Measurements from ENCODE around the gene ZNF226. TPM values are rescaled to one million over a fixed set of nuclear protein-coding genes. Genes with fewer than 3 reads are reported as not detected.
A peak's percentile ranks its signal among the peaks of the same experiment; 100 is the strongest.
"Not testable (repeated sequence)": the region's sequence is repeated elsewhere in the genome, so short reads cannot be mapped to it uniquely, and the experiment has no call there.

ZNF226 gene
- total RNA-seq, result 37.7 and 38.3 TPM in 2 replicates

DNA sequence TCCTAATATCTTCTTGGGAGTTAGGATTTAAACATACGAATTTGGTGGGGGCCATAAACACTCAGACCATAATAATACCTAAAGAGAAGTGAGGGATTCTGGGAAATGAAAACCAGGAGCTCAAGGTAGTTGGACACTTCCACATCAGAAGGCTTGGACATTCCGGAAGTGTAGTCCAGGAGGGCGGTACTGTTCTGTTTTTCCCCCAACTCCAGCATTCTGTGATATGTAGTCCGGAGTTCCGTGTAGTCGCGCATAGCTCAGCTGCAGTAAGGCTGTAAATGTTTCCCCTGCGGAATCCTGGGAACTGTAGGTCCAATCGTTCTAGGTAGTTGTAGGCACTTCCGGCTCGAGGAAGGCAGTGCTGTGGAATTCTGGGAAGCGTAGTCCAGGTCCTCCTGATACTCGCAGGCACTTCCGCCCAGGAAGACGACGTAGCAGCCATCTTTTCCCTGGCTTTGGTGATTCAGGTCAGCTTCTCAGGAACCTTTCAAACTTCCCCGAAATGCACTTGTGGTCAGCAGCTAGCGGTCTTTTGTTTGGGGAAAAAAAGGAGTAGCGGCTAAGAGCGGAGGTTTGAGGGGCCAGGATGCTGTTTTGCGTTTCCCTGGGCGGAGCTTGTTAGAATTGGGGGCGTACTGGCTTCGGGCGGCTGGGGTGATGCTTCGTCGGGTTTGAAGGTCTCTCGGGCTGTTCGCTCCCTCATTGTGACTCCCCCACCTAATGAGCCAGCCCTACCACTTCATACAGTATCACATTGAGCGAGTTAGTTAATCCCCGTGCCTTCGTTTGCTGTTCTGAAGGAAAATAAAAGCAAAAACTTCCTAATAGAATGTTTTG lies at the start of gene ZNF226:
ZNF226 (plus strand) TSS at position 428 of the 840 bp plus-strand sequence. CDS start 4,981 bp downstream, outside the sequence.
- ChIA-PET POLR2A (interaction anchor here (0.5 to 3.4 kb wide), 14 partner anchors 11 to 790 kb away, joined by 3 to 32 read pairs (median 8); partner anchors contain the start of genes CLPTM1, ZNF180, ZNF224 and ZNF225), CTCF (no interaction called here)
- intact Hi-C loops (cut with micrococcal nuclease), result loop anchor here (1.0 to 2.0 kb wide), 11 partner anchors 24 to 335 kb away; partner anchors contain the start of genes ZNF180, ZNF224, ZNF225 and ZNF227
- peaks cover 31% of the 10 kb centered on the region for H3K4me1 Mint-ChIP-seq
- no peaks in the 10 kb centered on the region for H3K27me3 Mint-ChIP-seq
- H3K4me3 Mint-ChIP-seq, result peak within 1 kb of the TSS; percentile 99
- peak within 1 kb of the TSS; percentile 97 for H3K27ac Mint-ChIP-seq
- peaks cover 49% of the 10 kb centered on the region for H3K36me3 Mint-ChIP-seq (ENCODE audit: low read depth)
- peak; percentile 92 for ATAC-seq (ENCODE audit: low read depth)
- H3K9me3 Mint-ChIP-seq, result peaks cover 28% of the 10 kb centered on the region
- peak; percentile 57 for DNase-seq
- TF ChIP-seq, protein P1, sequence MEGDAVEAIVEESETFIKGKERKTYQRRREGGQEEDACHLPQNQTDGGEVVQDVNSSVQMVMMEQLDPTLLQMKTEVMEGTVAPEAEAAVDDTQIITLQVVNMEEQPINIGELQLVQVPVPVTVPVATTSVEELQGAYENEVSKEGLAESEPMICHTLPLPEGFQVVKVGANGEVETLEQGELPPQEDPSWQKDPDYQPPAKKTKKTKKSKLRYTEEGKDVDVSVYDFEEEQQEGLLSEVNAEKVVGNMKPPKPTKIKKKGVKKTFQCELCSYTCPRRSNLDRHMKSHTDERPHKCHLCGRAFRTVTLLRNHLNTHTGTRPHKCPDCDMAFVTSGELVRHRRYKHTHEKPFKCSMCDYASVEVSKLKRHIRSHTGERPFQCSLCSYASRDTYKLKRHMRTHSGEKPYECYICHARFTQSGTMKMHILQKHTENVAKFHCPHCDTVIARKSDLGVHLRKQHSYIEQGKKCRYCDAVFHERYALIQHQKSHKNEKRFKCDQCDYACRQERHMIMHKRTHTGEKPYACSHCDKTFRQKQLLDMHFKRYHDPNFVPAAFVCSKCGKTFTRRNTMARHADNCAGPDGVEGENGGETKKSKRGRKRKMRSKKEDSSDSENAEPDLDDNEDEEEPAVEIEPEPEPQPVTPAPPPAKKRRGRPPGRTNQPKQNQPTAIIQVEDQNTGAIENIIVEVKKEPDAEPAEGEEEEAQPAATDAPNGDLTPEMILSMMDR (IDR thresholded peaks at IDR 0.05), result no peak

DNA sequence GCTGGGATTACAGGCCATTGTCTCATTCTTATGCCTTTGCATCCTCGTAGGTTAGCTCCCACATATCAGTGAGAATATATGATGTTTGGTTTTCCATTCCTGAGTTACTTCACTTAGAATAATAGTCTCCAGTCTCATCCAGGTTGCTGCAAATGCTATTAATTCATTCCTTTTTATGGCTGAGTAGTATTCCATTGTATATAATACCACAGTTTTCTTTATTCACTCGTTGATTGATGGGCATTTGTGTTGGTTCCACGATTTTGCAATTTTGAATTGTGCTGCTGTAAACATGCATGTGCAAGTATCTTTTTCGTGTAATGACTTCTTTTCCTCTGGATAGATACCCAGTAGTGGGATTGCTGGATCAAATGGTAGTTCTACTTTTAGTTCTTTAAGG lies 43.7 kb upstream of the ZNF226 start:
- intact Hi-C loops (cut with micrococcal nuclease); ATAC-seq (ENCODE audit: low read depth); H3K4me1 Mint-ChIP-seq; H3K27me3 Mint-ChIP-seq; H3K27ac Mint-ChIP-seq; POLR2A ChIA-PET; DNase-seq; CTCF ChIA-PET; H3K4me3 Mint-ChIP-seq: not testable (repeated sequence)
- peaks cover 90% of the 10 kb centered on the region for H3K36me3 Mint-ChIP-seq (ENCODE audit: low read depth)
- H3K9me3 Mint-ChIP-seq, result peaks cover 43% of the 10 kb centered on the region

DNA sequence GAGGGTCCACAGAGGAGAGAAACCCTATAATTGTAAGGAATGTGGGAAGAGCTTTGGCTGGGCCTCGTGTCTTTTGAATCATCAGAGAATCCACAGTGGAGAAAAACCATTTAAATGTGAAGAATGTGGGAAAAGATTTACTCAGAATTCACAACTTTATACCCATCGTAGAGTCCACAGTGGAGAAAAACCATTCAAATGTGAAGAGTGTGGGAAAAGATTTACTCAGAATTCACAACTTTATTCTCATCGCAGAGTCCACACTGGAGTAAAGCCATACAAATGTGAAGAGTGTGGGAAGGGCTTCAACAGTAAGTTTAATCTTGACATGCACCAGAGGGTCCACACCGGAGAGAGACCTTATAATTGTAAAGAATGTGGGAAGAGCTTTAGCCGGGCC lies 32.9 kb upstream of the ZNF226 start:
- H3K4me1 Mint-ChIP-seq, result no peaks in the 10 kb centered on the region
- H3K36me3 Mint-ChIP-seq (ENCODE audit: low read depth), result peaks cover 35% of the 10 kb centered on the region
- CTCF ChIA-PET, result no interaction called here
- no peak overlapping the region for H3K27ac Mint-ChIP-seq
- H3K4me3 Mint-ChIP-seq, result no peak overlapping the region
- no peak for DNase-seq
- peaks cover 18% of the 10 kb centered on the region for H3K9me3 Mint-ChIP-seq
- ATAC-seq (ENCODE audit: low read depth), result no peak
- TF ChIP-seq, protein P1 (IDR thresholded peaks at IDR 0.05), result no peak
- H3K27me3 Mint-ChIP-seq, result no peaks in the 10 kb centered on the region
- intact Hi-C loops (cut with micrococcal nuclease), result no loop called here
- POLR2A ChIA-PET, result no interaction called here

DNA sequence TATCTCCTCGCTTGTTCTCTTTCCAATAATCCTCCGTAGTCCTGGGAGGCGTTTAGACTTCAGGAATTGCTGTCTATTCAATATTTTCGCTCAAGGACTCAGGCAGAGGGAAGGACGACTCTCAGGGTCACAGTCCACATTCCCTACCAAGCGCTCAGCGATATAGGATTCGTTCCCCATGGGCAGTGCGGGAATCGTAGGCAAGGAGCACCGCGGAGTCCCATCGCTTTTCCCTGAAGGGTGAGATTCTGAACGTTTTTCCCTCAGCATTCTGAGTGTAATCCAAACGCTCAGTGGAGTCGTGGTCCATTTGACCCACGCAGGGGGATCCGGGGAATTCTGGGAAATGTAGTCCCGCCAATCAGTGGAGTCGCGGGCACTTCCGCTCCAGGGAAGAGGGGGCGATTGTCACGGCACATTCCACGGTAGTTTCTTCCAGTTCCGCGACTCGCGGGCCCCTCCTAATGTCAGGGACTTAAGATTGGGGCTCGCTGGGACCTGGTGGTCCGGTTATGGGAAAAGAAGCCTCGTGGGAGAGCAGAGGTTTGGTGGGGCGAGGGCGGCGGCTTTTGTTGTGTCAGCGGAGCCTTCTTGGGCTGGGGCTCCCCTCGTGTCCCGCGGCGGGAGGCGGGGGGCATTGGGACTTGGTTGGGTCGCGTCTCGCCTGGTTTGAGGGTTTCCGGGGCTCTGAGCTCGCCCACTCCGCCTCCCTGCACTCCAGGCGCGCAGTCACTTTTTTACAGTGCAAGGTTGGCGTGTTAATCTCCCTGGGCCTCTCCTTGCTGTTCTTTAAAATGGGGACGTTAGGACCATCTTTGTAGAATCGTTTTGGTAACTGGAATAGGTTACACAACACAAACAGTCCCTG lies 23.5 kb upstream of the ZNF226 start, which contains the start of gene ZNF234:
ZNF234 (plus strand) TSS at position 364 of the 868 bp plus-strand sequence. CDS start 3,079 bp downstream, outside the sequence.
- ChIA-PET POLR2A (interaction anchor here (0.8 to 1.1 kb wide), 3 partner anchors 19 to 359 kb away, joined by 3 to 10 read pairs (median 5); partner anchors contain the start of genes ZNF180 and ZNF226), CTCF (interaction anchor here (0.6 kb wide), 1 partner anchor 19 kb away, joined by 3 read pairs; no protein-coding TSS in a partner anchor)
- ATAC-seq (ENCODE audit: low read depth) (peak; percentile 93), DNase-seq (peak; percentile 58)
- H3K4me3 Mint-ChIP-seq, result peak within 1 kb of the TSS; percentile 98
- peaks cover 23% of the 10 kb centered on the region for H3K4me1 Mint-ChIP-seq
- no peaks in the 10 kb centered on the region for H3K9me3 Mint-ChIP-seq
- TF ChIP-seq, protein P1 (IDR thresholded peaks at IDR 0.05), result no peak
- peaks cover 34% of the 10 kb centered on the region for H3K36me3 Mint-ChIP-seq (ENCODE audit: low read depth)
- intact Hi-C loops (cut with micrococcal nuclease), result loop anchor here (1.0 kb wide), 5 partner anchors 24 to 359 kb away; partner anchors contain the start of genes ZNF180, ZNF224, ZNF225 and ZNF226
- H3K27ac Mint-ChIP-seq, result peak within 1 kb of the TSS; percentile 85
- no peaks in the 10 kb centered on the region for H3K27me3 Mint-ChIP-seq

DNA sequence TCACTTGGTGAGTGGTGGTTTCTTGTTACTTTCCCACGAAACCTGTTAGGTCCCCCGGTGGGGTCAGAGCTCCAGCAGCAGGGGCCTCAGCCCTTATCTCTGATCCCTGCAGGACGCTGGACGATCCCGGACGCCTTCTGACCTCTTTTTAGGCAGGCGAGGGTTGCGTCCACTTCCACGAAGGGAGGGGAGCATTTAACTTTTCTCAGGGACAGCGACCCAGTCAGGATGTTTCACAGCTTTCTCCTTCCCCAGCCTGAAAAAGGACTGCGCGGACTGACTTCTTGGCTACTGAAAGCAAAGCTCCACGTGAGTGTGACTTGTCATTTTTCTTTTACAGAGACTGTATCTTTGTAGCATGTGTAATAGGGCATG lies 22.9 kb upstream of the ZNF226 start:
- intact Hi-C loops (cut with micrococcal nuclease), result no loop called here
- ChIA-PET CTCF (interaction anchor here (0.6 kb wide), 1 partner anchor 18 kb away, joined by 3 read pairs; no protein-coding TSS in a partner anchor), POLR2A (interaction anchor here (0.6 to 1.1 kb wide), 4 partner anchors 18 to 512 kb away, joined by 3 to 10 read pairs (median 4); partner anchors contain the start of genes ZNF180 and ZNF226)
- Mint-ChIP-seq H3K9me3 (no peaks in the 10 kb centered on the region), H3K27ac (peak overlapping the region; percentile 85), H3K27me3 (no peaks in the 10 kb centered on the region), H3K4me3 (peak overlapping the region; percentile 98), H3K4me1 (peaks cover 23% of the 10 kb centered on the region), H3K36me3 (ENCODE audit: low read depth) (peaks cover 36% of the 10 kb centered on the region)
- TF ChIP-seq, protein P1 (IDR thresholded peaks at IDR 0.05), result no peak
- ATAC-seq (ENCODE audit: low read depth), result no peak
- no peak for DNase-seq

Measured in activated B cell treated with CpG ODN at 0.5 μM for 24 hours (primary cell).